GM12864 (cell line): ENCODE data around the gene DENND6A.

ENCODE experiments used
- DNase-seq: peaks from one replicate; pipeline ENCODE4 v3.0.0-alpha.2; 2011; ENCODE audit warnings: low read depth
- H3K4me3 ChIP-seq: 2 replicates; pipeline ENCODE4 v1.5.1; 2011; ENCODE audit warnings: mild to moderate bottlenecking, low read depth, low read length, control low read depth
- CTCF ChIP-seq: IDR thresholded peaks from 2 replicates; pipeline ENCODE4 v1.5.1; 2011; ENCODE audit warnings: low read depth, mild to moderate bottlenecking, moderate library complexity, low read length, control low read depth, inconsistent platforms; ENCODE audit errors: missing control alignments

Gene DENND6A

GRCh38 chr3:57586778-57587177 is 106.1 kb downstream of the DENND6A start:
- no peak for TF ChIP-seq CTCF
- H3K4me3 ChIP-seq = no peak overlapping the region
- DNase-seq = no peak

GRCh38 chr3:57583544-57583943 is 109.3 kb downstream of the DENND6A start:
- TF ChIP-seq CTCF = no peak
- DNase-seq = no peak
- no peak overlapping the region for H3K4me3 ChIP-seq

GRCh38 chr3:57582474-57583168 is 110.3 kb downstream of the DENND6A start:
- no peak overlapping the region for H3K4me3 ChIP-seq
- DNase-seq = no peak
- peak; percentile 22 for TF ChIP-seq CTCF

GRCh38 chr3:57577801-57578200 is 115.1 kb downstream of the DENND6A start:
- no peak for DNase-seq
- no peak overlapping the region for H3K4me3 ChIP-seq
- TF ChIP-seq CTCF = no peak

- H3K4me3 ChIP-seq = no peak overlapping the region
- no peak for TF ChIP-seq CTCF
- DNase-seq = no peak
Observed at GRCh38 chr3:57575966-57576626, 116.8 kb downstream of the DENND6A start.
